Psoas muscle (tissue), 8 donors: ENCODE data around the gene TMUB1. TPM values are rescaled to one million over a fixed set of nuclear protein-coding genes. Genes with fewer than 3 reads are reported as not detected.

Experiments
- ATAC-seq, 4 donors: fragments of 200-7000 bp; cut with Tn5 transposase; one replicate each; pipeline ENCODE4 v1.9.1; 2020; ENCODE audit warnings: moderate library complexity in 3 of 4, mild to moderate bottlenecking in 2 of 4
- DNase-seq, 2 donors: peaks; one replicate each; pipeline ENCODE4 v3.0.0-alpha.2; 2020
- H3K27ac ChIP-seq: fragments of 200-600 bp; one replicate; pipeline ENCODE4 v1.8.0; 2022
- H3K27me3 ChIP-seq, 3 donors: fragments of 200-600 bp in 1 of 3; one replicate each; pipeline versions ENCODE4 v1.6.1 to v1.8.0; 2013 to 2022; ENCODE audit warnings: low read length in 2 of 3, mild to moderate bottlenecking in 2 of 3, moderate library complexity in 1 of 3; ENCODE audit not compliant: insufficient read depth in 3 of 3
- H3K36me3 ChIP-seq, 2 donors: fragments of 200-600 bp in 1 of 2; one replicate each; pipeline versions ENCODE4 v1.6.1 to v1.8.0; 2013 to 2022; ENCODE audit warnings: low read depth in 1 of 2, mild to moderate bottlenecking in 1 of 2, moderate library complexity in 1 of 2; ENCODE audit not compliant: insufficient read depth in 1 of 2
- H3K4me1 ChIP-seq: fragments of 200-600 bp; one replicate; pipeline ENCODE4 v1.8.0; 2022
- H3K4me3 ChIP-seq: fragments of 200-600 bp; one replicate; pipeline ENCODE4 v1.8.0; 2022; ENCODE audit warnings: mild to moderate bottlenecking
- H3K9me3 ChIP-seq: fragments of 200-600 bp; one replicate; pipeline ENCODE4 v1.8.0; 2022
- CTCF ChIP-seq: fragments of 200-600 bp; IDR thresholded peaks from one replicate; pipeline ENCODE4 v1.8.0; 2022; ENCODE audit warnings: antibody characterized with exemption
- WGBS, 3 donors: extraction: QIAGEN DNeasy Blood & Tissue Kit; methylation state at CpG; one replicate each; pipeline versions ENCODE4 v1.1.6 to v1.1.7; 2013; 5-methylcytosine and 5-hydroxymethylcytosine counted together
- intact Hi-C, 2 donors: fragments of 100-400 bp; cut with DNase I; formaldehyde crosslinking; loops; one replicate each; pipeline versions ENCODE4 v1.11.0 to v1.14.2; 2022
- polyA plus RNA-seq, 3 donors: library from polyadenylated mRNA; stranded (reverse); fragments of 200-250 nt; gene quantifications; one replicate each; pipeline ENCODE4 v1.2.3, GENCODE V29; 2013
- total RNA-seq, 4 donors: library from RNA; stranded (reverse); fragmentation: NEBNext Ultra II Directional in 2 of 4; extraction: Animal tissue kit (Norgen Biotek cat#: 25700) in 2 of 4; gene quantifications; one replicate each; pipeline versions ENCODE4 v1.2.1 to v1.2.4, GENCODE V29; 2021 to 2023
- donor health status: healthy with polysubstance abuse.
- donor health status: DM: no; HTN: no; CAD: no; lungs with moderate emphysema.
- donor health status: Bipolar disorder and iron deficiency.
- donor health status: healthy.
- donor health status: DM: yes; HTN: yes; CAD: no.
- donor health status: DM: no; HTN: no; CAD: no.
- donor health status: DM: no; HTN: no; CAD: no.
- donor health status: DM: yes; HTN: yes; CAD: no.

TMUB1 gene
- total and polyA plus RNA-seq, 7 donors = 41.7 to 121 (median 55.5) TPM

- no peak overlapping the region for H3K27ac ChIP-seq
- H3K4me3 ChIP-seq = no peak overlapping the region
- DNase-seq (no peak), ATAC-seq (no peak)
- peaks cover 6 to 61% of the 10 kb centered on the region in 2 donors for H3K36me3 ChIP-seq
- H3K9me3 ChIP-seq = no peaks in the 10 kb centered on the region
- TF ChIP-seq CTCF = no peak
- H3K4me1 ChIP-seq = peaks cover 26% of the 10 kb centered on the region
- intact Hi-C loops = loop anchor here in 1 of 2 donors (5.0 kb wide), 1 partner anchor 78 kb away; no protein-coding TSS in a partner anchor
- WGBS, 3 donors = 84 to 94% (median 88%) methylated on average over 5 of the region's 5 CpGs
- H3K27me3 ChIP-seq = no peaks in the 10 kb centered on the region
These were observed 49.4 kb downstream of the TMUB1 start for GRCh38 chr7:151033864-151034249.

DNA sequence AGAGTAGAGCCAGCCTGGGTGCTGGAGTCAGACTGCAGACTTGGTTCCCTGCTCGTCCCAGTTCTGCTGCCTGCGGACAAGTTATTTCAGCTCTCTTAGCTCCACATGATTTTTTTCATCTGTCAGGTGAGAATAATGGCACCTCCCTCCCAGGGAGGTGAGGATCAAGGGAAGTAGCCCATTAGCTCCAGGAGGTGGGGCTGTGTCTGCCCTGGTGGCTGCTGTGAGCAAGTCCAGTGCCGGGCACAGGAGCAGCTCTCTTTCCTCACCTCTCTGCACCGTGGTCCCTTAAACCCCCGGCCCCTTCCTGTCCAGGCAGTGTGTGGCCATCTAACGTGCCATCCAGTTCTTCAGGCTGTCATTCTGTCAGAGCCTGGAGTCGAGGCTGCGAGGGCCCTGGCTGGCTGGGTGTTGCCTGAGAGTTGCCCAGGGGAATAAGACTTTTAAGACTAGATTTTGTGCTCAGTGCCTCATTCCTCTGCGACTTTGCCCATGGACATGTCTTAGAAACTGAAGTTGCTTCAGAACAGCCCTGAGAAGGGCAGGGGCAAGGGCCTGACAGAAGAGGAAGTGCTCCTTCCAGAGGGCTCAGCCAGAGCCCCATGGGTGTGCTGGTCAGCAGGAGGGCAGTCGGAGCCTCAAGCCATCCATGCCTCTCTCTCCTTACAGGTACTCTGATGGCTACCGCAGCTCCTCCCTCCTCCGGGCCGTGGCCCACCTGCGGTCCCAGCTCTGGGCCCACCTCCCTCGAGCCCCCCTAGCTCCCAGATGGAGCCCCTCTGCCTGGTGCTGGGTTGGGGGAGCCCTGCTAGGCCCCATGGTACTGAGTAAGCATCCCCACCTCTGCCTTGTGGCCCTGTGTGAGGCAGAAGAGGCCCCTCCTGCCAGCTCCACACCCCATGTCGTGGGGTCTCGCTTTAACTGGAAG, 50.1 kb downstream of the TMUB1 start:
- ATAC-seq (no peak), DNase-seq (no peak)
- no peak overlapping the region for H3K27ac ChIP-seq
- no peak overlapping the region for H3K4me3 ChIP-seq
- no peak for TF ChIP-seq CTCF
- H3K27me3 ChIP-seq = no peaks in the 10 kb centered on the region
- intact Hi-C loops = loop anchor here in 1 of 2 donors (5.0 kb wide), 1 partner anchor 79 kb away; no protein-coding TSS in a partner anchor
- H3K36me3 ChIP-seq = peaks cover 6 to 61% of the 10 kb centered on the region in 2 donors
- H3K9me3 ChIP-seq = no peaks in the 10 kb centered on the region
- WGBS, 3 donors = 86 to 91% (median 89%) methylated on average over 17 of the region's 17 CpGs
- peaks cover 22% of the 10 kb centered on the region for H3K4me1 ChIP-seq

Other genes starting within 250 kb of the TMUB1 start
- gene AOC1, start 231.0 kb downstream of the TMUB1 start, total RNA-seq = under 1 TPM in 1 of 4 donors, not detected in 3; 0.08 TPM
- under 1 TPM in 1 of 3 donors, not detected in 2; 0.25 TPM for gene AOC1, start 231.0 kb downstream of the TMUB1 start, polyA plus RNA-seq
- under 1 TPM; 0.21 to 0.39 (median 0.22) TPM for gene KCNH2, start 105.2 kb downstream of the TMUB1 start, total RNA-seq
- under 1 TPM; 0.18 to 0.48 (median 0.20) TPM for gene KCNH2, start 105.2 kb downstream of the TMUB1 start, polyA plus RNA-seq
- 10 to 100 TPM in 1 of 4 donors, 1 to 10 TPM in 3; 5.8 to 13.2 (median 6.3) TPM for gene NOS3, start 92.5 kb downstream of the TMUB1 start, total RNA-seq
- 1 to 10 TPM; 1.4 to 5.7 (median 5.0) TPM for gene NOS3, start 92.5 kb downstream of the TMUB1 start, polyA plus RNA-seq
- gene ATG9B, start 59.0 kb downstream of the TMUB1 start, total RNA-seq = not detected
- under 1 TPM; 0.12 to 0.18 (median 0.18) TPM for gene ATG9B, start 59.0 kb downstream of the TMUB1 start, polyA plus RNA-seq
- 10 to 100 TPM; 13.2 to 20.7 (median 19.2) TPM for gene ABCB8, start 55.0 kb downstream of the TMUB1 start, total RNA-seq
- gene ABCB8, start 55.0 kb downstream of the TMUB1 start, polyA plus RNA-seq = 10 to 100 TPM in 2 of 3 donors, 1 to 10 TPM in 1; 9.3 to 16.6 (median 12.9) TPM
- gene ASIC3, start 35.0 kb downstream of the TMUB1 start, total RNA-seq = 1 to 10 TPM; 2.1 to 6.2 (median 3.9) TPM
- 1 to 10 TPM; 1.8 to 5.0 (median 1.8) TPM for gene ASIC3, start 35.0 kb downstream of the TMUB1 start, polyA plus RNA-seq
- gene CDK5, start 25.6 kb downstream of the TMUB1 start, total RNA-seq = 1 to 10 TPM; 3.8 to 6.4 (median 5.4) TPM
- 10 to 100 TPM in 1 of 3 donors, 1 to 10 TPM in 2; 5.7 to 15.2 (median 6.2) TPM for gene CDK5, start 25.6 kb downstream of the TMUB1 start, polyA plus RNA-seq
- 10 to 100 TPM; 26.5 to 36.0 (median 31.3) TPM for gene SLC4A2, start 23.9 kb downstream of the TMUB1 start, total RNA-seq
- gene SLC4A2, start 23.9 kb downstream of the TMUB1 start, polyA plus RNA-seq = 10 to 100 TPM; 26.9 to 39.8 (median 33.5) TPM
- 100 to 1,000 TPM in 3 of 4 donors, 10 to 100 TPM in 1; 87.1 to 126 (median 111) TPM for gene FASTK, start 2.7 kb downstream of the TMUB1 start, total RNA-seq
- 100 to 1,000 TPM; 132 to 194 (median 151) TPM for gene FASTK, start 2.7 kb downstream of the TMUB1 start, polyA plus RNA-seq
- gene AGAP3, start 3.0 kb upstream of the TMUB1 start, total RNA-seq = 10 to 100 TPM; 39.3 to 52.2 (median 51.4) TPM
- 10 to 100 TPM; 38.4 to 75.3 (median 44.7) TPM for gene AGAP3, start 3.0 kb upstream of the TMUB1 start, polyA plus RNA-seq
- 1 to 10 TPM in 1 of 4 donors, under 1 TPM in 2, not detected in 1; 0.38 to 1.9 (median 0.91) TPM for gene GBX1, start 84.2 kb upstream of the TMUB1 start, total RNA-seq
- under 1 TPM; 0.07 to 0.93 (median 0.21) TPM for gene GBX1, start 84.2 kb upstream of the TMUB1 start, polyA plus RNA-seq
- 10 to 100 TPM in 3 of 4 donors, 1 to 10 TPM in 1; 9.7 to 29.6 (median 23.0) TPM for gene ASB10, start 103.8 kb upstream of the TMUB1 start, total RNA-seq
- 10 to 100 TPM in 2 of 3 donors, 1 to 10 TPM in 1; 3.8 to 25.2 (median 22.5) TPM for gene ASB10, start 103.8 kb upstream of the TMUB1 start, polyA plus RNA-seq
- gene H2BK1, start 127.0 kb upstream of the TMUB1 start, total RNA-seq = under 1 TPM in 1 of 4 donors, not detected in 3; 0.83 TPM
- not detected for gene H2BK1, start 127.0 kb upstream of the TMUB1 start, polyA plus RNA-seq
- gene ABCF2, start 143.7 kb upstream of the TMUB1 start, total RNA-seq = 10 to 100 TPM; 35.7 to 66.7 (median 57.5) TPM
- 10 to 100 TPM; 49.8 to 94.0 (median 66.3) TPM for gene ABCF2, start 143.7 kb upstream of the TMUB1 start, polyA plus RNA-seq
- gene CHPF2, start 149.0 kb upstream of the TMUB1 start, total RNA-seq = 10 to 100 TPM in 3 of 4 donors, 1 to 10 TPM in 1; 8.8 to 19.8 (median 11.4) TPM
- 10 to 100 TPM in 1 of 3 donors, 1 to 10 TPM in 2; 5.3 to 19.2 (median 8.0) TPM for gene CHPF2, start 149.0 kb upstream of the TMUB1 start, polyA plus RNA-seq
- 100 to 1,000 TPM in 3 of 4 donors, 10 to 100 TPM in 1; 92.5 to 138 (median 108) TPM for gene SMARCD3, start 165.2 kb upstream of the TMUB1 start, total RNA-seq
- gene SMARCD3, start 165.2 kb upstream of the TMUB1 start, polyA plus RNA-seq = 10 to 100 TPM; 38.3 to 75.8 (median 58.5) TPM